Epidermal melanocyte (primary cell): ENCODE results near the gene TACR1.
"Not testable (repeated sequence)": the region's sequence is repeated elsewhere in the genome, so short reads cannot be mapped to it uniquely, and the experiment has no call there.

Experiments used
- DNase-seq: peaks from one replicate; pipeline ENCODE4 v3.0.0; 2011; ENCODE audit warnings: low spot score; ENCODE audit not compliant: insufficient read length

The TACR1 gene

DNA sequence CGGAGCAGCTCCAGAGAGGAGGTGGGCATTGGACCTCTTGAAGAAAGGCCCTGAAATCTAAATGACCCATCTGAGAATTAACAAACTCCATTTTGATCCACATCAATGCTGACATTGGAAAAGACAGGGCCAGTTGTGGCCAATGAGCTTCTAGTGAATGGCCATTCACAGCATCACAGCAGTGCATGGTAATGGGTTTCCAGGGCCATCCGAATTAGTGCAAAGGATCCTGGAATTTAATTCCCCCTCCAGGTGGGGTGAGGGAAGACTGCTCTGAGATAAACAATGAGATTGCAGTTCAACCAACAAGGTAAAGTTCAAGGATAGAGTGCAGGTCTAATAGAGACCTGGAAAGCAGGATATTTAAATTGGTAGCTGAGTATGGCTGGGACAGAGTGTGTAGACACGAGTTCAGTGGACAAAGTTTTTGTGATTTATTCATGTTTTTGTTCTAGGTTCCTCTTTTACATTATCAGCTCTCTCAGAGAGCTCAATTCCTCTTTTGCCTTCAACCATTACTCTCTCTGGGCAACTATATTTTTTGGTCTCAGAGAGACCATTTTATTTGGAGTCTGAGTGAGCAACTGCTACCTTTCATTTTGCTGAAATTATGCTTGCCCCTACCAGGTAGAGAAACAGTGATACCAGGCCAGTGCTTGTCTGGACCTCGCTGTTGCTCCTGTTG lies 5.0 kb downstream of the TACR1 start:
- DNase-seq: no peak

DNA sequence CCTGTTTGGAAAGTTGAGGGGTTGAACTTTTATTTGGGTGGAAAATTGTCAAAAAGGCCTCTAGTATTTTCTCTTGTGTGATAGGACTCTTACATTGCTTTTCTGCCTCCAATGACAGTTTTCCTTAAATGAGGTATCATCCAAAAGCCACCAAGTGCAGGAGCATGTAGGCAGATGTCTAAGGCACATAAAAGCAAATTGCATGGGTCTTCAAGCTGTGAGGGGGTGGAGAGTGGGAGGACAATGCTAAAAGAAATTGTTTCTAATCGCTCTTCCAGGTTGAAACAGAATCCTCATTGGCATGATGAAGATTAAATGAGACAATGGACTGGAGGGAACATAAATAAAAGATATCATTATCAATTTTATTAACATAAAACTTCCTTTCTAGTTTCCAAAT lies 6.8 kb downstream of the TACR1 start:
- no peak for DNase-seq

DNA sequence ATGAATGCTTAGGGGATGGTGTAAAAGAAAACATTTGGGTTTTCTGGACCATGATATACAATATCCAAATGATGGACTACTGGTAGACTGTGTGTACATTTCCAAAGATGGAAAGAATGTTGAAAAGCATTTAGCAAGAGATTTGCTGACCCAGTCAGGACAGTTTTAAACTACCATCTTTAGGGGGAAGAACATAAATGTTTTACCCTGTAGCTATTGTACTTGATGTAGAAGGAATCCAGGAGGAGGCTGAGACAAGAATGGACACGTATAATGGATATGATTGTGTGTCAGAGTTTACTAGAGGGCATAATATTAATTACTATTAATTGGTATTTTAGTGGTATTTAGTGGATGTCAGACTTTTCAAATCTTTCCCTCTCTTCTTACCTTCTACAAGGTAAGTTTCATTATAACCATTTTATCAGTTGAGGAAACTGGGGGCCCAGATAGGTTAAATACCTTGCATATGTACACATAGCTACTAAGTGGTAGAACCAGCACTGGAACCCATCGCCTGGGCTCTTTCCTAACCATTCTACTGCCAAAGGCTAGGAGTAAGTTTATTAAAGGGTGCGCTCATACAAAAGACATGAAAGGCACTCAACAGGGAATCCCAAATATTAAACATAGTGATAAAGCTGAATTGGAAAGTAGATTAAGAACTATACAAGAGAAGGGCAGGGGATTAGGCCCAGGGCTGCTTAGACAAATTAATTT lies 8.9 kb downstream of the TACR1 start:
- no peak for DNase-seq

DNA sequence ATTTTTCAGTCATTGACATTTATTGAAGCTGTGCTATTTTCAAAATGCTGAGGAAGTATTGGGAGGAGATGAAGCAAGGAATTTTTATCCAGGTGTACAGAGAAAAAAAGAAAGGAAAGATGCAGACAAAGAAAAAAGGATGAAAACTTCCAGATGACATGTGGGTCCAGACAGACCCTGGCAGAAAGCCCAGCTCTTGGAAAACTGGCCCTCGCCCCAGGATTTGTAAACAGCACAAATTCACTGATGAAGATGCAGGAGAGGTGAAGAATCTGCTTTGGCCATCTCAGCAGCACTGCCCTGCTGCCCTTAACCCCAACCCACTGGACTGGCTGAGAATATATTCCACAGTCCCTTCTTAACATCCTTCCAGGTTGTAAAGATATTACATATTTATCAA lies 12.5 kb downstream of the TACR1 start:
- no peak for DNase-seq

DNA sequence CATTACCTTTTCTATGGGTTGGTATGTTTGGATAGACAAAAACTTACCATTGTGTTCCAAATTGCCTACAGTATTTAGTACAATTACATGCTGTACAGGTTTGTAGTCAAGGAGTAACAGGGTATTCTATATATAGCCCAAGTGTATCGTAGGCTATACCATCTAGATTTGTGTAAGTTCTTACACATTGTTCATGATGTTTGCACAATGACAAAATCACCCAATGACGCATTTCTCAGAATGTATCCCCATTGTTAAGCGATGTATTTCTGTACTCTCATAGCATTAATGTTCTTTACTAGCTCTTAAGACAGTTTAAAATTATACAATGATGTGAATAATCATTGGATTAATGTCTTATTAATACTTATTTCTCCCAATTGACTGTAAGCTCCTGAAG lies 16.7 kb downstream of the TACR1 start:
- no peak for DNase-seq

DNA sequence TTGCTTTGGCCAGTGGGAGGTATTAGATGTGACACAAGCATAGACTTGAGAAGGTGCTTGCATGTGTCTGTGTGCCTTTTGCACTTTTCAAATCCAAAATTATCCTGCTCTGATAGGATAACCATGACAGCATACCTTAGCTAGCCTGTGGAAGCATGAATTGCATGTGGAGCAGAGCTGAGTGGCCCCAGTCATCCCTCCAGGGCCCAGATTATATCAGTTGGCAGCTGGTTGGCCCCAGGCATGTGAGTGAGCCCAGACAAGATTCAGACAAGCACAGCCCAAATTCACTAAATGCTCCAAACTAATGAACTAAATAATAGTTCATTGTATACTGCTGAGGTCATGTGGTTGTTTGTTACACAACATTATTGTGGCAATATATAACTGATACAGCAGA lies 18.8 kb downstream of the TACR1 start:
- no peak for DNase-seq

DNA sequence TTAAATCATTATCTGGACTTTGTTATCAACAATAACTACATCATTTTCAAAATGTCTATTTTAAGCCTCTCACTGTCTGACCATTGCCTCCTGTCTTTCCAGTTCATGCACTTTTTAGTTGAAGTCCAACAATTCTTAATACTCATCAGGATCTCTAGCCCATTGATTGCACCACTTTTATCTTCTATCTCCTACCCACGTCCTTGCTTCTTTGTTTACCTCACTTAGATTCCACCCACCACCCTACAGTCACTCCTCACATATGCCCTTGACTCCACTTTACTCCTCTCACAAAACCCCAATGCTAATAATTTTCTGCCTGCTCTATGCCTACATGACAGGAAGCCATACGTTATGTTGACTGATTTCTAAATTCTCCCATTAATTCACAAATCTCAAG lies 21.9 kb downstream of the TACR1 start:
- DNase-seq: no peak

DNA sequence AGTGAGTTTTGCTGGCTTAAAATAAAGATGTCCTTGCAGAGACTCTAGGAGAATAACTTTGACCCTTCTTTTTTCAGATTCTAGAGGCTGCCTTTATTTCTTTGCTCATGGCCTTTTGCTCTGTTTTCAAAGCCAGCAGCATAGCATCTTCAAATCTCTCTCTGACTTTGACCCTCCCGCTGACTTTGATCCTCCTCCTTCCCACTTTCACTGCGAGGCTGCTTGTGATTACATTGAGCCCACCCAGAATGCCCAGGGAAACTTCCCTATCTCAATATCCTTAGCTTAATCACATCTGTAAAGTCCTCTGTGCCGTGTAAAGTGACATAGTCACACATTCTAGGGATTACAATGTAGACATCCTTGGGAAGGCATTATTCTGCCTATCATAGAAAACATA lies 23.9 kb downstream of the TACR1 start:
- no peak for DNase-seq

DNA sequence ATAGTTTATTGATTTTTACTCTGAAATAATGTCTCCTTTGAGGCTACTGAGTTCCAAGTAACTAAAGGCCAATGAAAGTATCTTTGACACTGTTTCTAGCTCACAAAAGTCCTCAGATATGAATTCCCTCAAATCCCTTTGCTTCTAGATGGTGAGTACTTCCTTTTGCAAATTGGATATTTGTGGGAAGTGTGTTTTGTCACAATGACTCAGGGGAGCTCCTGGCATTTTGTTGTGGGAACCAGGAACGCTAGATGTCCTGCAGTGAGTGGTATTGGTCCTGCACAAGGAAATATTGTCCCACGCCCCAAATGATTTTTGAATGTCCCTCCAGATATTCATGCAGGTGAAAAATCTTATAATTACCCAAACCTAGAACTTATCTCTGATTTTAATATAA lies 24.3 kb downstream of the TACR1 start:
- DNase-seq: no peak

DNA sequence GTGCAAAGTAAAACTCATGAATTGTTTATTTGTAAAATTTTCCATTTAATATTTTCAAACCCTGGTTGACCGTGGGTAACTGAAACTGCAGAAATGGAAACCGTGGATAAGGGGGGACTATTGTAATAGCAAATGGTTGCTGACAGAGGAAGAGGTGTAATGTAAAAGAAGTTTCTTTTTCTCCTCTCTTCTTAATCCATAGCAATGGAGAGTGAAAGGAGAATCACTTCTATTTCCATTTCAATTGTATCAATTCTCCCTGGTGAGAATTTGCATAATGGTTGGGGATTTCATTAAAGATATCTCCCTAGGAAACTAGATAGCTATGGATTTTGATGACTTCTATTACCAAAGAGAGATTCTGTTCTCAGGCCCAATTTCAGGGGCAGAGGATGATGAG lies 24.8 kb downstream of the TACR1 start:
- DNase-seq: no peak

DNA sequence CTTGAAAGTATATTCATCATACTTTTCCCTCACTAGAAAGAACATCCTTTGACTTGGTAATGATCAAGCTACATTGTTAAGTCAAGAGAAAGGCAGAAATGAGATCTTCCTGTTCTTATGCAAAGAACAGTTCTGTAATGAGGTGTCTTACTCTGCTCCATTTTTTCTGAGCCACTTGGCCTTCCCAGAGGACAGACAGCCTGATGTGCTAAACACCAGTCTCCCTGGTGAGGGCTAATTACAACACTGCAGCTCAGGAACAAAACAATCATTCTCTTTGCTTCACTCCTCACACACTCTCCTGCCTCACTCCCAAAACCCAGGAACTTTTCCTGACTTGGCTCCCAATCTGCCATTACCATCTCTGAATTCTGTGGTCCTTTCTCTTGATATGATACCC lies 25.6 kb downstream of the TACR1 start:
- DNase-seq: no peak

DNA sequence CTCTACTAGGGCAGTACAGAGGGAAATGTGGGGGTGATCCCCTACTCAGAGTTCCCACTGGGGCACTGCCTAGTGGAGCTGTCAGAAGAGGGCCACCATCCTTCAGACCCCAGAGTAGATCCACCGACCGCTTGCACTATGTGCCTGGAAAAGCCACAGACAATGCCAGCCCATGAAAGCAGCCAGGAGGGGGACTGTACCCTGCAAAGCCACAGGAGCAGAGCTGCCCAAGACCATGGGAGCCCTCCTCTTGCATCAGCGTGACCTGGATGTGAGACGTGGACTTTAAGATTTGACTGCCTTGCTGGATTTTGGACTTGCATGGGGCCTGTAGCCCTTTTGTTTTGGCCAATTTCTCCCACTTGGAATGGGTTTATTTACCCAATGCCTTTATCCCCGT lies 27.9 kb downstream of the TACR1 start:
- DNase-seq: not testable (repeated sequence)

DNA sequence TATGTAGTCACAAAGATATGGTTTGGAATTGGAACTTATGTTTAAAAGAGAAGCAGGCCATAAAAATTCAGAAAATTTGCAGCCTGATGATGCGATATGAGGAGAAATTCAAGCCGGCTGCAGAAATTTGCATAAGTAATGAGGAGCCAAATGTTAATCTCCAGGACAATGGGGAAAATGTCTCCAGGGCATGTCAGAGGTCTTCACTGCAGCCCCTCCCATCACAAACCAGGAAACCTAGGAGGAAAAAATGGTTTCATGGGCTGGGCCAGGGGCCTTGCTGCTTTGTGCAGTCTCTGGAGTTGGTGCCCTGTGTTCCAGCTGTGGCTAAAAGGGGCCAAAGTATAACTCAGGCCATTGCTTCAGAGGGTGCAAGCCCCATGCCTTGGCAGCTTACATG lies 28.4 kb downstream of the TACR1 start:
- no peak for DNase-seq

DNA sequence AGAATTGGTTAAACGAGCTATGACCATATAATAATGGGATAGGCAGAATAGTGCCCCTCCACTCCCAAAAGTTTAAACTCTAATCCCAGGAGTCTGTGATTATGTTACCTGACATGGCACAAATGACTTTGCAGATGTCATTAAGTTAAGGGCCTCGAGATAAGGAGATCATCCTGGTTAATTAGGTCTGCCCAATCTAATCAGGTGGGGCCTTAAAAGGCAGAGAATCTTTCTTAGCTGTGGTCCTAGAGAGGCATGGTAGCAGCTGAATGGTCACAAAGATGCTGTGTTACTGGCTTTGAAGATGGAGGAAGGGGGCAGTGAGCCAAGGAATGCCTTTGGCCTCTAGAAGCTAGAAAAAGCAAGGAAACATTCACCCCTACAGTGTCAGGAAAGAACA lies 31.1 kb downstream of the TACR1 start:
- DNase-seq: no peak

DNA sequence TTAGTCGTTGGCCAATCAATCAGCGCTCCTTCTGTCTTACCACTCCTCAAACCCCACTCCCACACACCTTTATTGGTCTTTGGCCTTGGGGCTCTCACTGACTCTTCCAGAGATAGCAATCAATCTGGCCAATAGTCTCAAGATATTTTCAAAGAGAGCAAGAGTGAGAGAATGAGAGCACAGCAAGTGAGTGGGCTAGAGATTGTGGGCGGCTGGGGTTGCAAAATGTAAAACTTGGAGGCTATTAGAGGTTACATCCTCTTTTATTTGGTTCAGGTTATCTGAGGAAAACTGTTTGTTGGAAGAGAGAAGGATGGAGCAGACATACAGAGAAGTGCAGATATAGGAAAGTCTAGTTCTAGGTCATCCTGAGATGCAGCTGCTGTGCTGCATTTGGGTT lies 32.8 kb downstream of the TACR1 start:
- DNase-seq: no peak

DNA sequence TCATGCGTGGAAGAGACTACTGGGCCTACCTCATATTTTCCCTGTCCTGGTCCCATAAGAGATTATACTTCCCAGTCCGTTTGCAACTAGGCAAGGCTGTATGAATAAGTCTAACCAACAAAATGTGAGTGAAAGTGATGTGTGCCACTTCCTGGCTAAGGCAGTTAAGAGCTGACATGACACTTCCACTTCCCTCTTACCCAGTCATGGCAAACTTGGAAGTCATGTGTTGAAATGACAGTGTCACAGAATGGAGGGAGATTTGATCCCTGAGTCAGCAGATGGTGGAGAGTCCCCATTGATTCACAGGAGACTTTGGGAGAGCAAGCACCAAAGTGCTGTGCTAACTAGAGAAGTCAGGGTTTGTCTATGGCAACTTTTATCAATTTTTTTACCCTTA lies 36.4 kb downstream of the TACR1 start:
- DNase-seq: no peak

DNA sequence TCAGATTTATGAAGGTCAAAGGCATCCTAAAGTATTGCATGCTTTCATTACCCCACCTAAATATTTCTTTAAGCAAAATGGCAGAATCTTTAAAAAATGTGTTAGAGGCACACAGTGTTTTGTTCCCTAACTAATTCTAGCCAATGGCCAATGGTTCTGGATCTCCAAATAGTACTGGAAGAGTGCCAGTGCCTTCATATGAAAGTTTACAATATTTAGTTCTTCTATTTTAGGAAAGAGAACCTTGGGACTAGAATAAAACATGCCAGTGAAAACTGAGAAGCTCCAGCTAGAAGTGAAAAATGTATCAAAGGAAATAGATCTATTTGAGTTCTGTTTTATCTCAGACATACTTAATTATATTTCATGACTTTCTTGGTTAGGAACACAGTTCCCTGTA lies 37.1 kb downstream of the TACR1 start:
- no peak for DNase-seq

DNA sequence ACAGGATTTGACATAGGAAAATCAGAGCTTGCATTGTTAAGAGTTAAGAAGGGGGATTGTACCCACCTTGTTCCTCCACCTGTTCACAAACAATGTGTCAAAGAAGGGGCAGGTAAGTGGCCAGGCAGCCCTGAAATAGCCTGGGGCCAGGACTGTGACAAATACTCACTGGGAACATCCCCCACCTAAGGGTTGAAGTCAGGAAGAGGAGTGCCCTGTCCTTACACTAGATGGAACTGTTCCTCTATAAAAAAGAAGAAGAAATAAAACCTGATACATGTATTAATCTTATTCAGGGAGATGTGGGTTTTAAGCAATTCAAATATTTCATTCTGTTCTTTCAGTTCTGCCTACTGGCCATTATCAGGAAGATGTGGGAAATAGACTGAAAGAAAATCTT lies 41.9 kb downstream of the TACR1 start:
- DNase-seq: no peak

DNA sequence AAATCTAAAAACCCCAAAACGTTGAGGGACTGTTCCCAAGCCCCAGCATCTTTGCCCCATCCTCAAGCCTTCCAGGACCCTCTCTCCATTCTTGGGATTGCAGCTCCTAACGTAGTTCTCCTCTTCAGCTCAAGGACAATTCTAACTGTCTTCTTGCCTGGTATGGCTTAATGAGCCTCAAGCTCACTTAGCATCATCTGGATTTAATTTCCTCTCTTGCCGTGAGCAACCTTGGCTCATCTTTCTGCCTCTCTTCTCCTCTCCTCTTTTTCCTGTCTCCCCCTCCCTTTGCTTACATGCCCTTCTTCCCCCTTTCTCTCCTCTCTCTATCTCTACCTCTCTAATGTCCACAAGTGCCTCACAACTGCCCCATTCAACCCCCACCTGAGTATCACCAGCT lies 44.2 kb downstream of the TACR1 start:
- DNase-seq: no peak

DNA sequence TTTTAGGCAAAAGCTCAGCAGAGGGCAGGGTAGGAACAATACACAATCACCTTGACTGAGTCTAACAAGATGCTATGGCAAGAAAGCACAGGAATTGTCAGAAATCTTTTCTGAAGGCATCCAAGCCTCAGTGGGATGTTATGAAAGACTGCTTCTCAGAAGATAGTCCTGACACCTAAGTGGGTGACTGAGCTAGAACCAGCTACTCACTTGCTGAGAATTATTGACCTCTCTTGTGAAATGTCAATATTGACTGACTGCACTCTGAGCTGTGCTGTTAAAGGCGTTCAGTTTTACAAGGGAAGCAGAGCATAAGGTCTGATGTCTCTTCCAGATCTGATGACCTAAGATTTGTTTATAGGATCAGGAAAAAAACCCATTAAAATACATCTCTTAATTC lies 46.1 kb downstream of the TACR1 start:
- no peak for DNase-seq

DNA sequence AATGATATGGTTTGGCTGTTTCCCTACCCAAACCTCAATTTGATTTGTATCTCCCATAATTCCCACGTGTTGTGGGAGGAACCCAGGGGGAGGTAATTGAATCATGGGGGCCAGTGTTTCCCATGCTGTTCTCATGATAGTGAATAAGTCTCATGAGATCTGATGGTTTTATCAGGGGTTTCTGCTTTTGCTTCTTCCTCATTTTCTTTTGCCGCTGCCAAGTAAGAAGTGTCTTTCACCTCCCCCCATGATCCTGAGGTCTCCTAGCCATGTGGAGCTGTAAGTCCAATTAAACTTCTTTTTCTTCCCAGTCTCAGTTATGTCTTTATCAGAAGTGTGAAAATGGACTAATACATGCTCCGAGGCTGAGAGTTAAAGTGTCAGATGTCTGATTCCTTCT lies 47.1 kb downstream of the TACR1 start:
- DNase-seq: not testable (repeated sequence)

DNA sequence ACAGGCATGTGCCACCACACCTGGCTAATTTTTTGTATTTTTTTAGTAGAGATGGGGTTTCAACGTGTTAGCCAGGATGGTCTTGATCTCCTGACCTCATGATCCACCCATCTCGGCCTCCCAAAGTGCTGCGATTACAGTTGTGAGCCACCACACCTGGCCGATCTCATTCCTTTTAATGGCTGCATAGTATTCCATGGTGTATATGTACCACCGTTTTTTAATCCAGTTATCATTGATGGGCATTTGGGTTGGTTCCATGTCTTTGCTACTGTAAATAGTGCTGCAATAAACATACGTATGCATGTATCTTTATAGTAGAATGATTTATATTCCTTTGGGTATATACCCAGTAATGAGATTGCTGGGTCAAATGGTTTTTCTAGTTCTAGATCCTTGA lies 51.4 kb downstream of the TACR1 start:
- DNase-seq: not testable (repeated sequence)

DNA sequence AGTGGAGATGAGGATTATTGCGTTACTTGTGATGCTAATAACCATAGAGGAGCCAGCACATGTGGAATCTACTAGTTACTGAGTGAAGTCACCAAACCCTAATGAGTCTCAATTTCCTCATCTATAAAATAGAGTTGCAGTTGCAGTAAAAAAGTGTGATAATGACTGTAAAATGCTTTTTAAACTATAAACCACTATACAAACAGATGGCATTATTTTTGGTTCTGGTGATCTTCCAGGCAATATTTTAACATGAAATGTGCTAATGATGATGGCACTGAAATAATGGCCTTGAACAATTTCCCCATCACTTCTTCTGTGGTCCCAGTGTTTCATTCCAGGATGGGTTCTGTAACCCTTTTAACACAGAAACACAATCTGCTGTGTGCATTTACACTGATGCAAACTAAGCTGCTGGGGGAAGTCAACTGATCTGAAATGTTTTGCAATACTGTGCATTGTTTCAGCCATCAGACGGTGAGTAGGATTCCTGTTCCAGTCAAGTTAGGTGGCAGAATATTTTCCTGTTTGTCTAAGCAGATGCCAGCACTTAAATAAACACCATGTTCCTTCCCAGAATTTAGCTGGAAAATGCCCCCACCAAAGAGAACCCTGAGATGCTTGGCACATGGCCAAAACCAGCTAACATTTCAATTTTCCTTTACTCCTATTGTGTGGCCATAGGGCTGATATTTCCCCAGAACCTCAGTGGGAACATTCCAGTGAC lies 52.6 kb downstream of the TACR1 start:
- no peak for DNase-seq
